Measurements from ENCODE around the gene ACAP3. TPM values are rescaled to one million over a fixed set of nuclear protein-coding genes. Genes with fewer than 3 reads are reported as not detected.

ACAP3 gene
- total RNA-seq, 1 donor from 2014 or later: 35.3 TPM

GRCh38 chr1:1285102-1285571, 22.6 kb downstream of the ACAP3 start:
- ATAC-seq: no peak

GRCh38 chr1:1284221-1285101, 23.3 kb downstream of the ACAP3 start:
- ATAC-seq: no peak

GRCh38 chr1:1283821-1284220, 23.9 kb downstream of the ACAP3 start:
- ATAC-seq: no peak

GRCh38 chr1:1282998-1283397, 24.7 kb downstream of the ACAP3 start:
- ATAC-seq: peak; percentile 58

- ATAC-seq: peak; percentile 84
Measured at GRCh38 chr1:1281533-1282321, 26.0 kb downstream of the ACAP3 start.

GRCh38 chr1:1280782-1281481, 26.8 kb downstream of the ACAP3 start:
- no peak for ATAC-seq

- no peak for ATAC-seq
Measured at GRCh38 chr1:1279028-1279427, 28.7 kb downstream of the ACAP3 start.

GRCh38 chr1:1278620-1279019, 29.1 kb downstream of the ACAP3 start:
- ATAC-seq: no peak

- no peak for ATAC-seq
Measured at GRCh38 chr1:1275836-1276235, 31.9 kb downstream of the ACAP3 start.

- no peak for ATAC-seq
Measured at GRCh38 chr1:1274931-1275431, 32.7 kb downstream of the ACAP3 start.

- no peak for ATAC-seq
Measured at GRCh38 chr1:1274299-1274930, 33.3 kb downstream of the ACAP3 start.

GRCh38 chr1:1273512-1274298, 34.0 kb downstream of the ACAP3 start, which contains the start of gene UBE2J2:
UBE2J2 (minus strand) TSS chr1:1273854; CDS start chr1:1267992, 5,862 bp downstream.
- peak; percentile 88 for ATAC-seq

GRCh38 chr1:1273209-1273511, 34.6 kb downstream of the ACAP3 start:
- ATAC-seq: peak; percentile 0

GRCh38 chr1:1272341-1273208, 35.2 kb downstream of the ACAP3 start:
- peak; percentile 83 for ATAC-seq

- ATAC-seq: no peak
Measured at GRCh38 chr1:1270813-1271212, 36.9 kb downstream of the ACAP3 start.

- no peak for ATAC-seq
Measured at GRCh38 chr1:1268284-1268682, 39.4 kb downstream of the ACAP3 start.

GRCh38 chr1:1267488-1268283, 40.0 kb downstream of the ACAP3 start:
- ATAC-seq: no peak

GRCh38 chr1:1264868-1265272, 42.9 kb downstream of the ACAP3 start:
- ATAC-seq: peak; percentile 7

GRCh38 chr1:1264026-1264425, 43.7 kb downstream of the ACAP3 start:
- no peak for ATAC-seq

- no peak for ATAC-seq
Measured at GRCh38 chr1:1262758-1263157, 45.0 kb downstream of the ACAP3 start.

All from esophagus mucosa (tissue), 1 donor.